GM19395 (cell line): ENCODE results near the gene FBXO5.
"Not testable (repeated sequence)": the region's sequence is repeated elsewhere in the genome, so short reads cannot be mapped to it uniquely, and the experiment has no call there.

Experiments used
- ATAC-seq: cut with Tn5 transposase; IDR thresholded peaks from one replicate; pipeline ENCODE4 v1.9.1; 2021; ENCODE audit warnings: mild to moderate bottlenecking, moderate library complexity; ENCODE audit not compliant: unreplicated experiment

The FBXO5 gene

DNA sequence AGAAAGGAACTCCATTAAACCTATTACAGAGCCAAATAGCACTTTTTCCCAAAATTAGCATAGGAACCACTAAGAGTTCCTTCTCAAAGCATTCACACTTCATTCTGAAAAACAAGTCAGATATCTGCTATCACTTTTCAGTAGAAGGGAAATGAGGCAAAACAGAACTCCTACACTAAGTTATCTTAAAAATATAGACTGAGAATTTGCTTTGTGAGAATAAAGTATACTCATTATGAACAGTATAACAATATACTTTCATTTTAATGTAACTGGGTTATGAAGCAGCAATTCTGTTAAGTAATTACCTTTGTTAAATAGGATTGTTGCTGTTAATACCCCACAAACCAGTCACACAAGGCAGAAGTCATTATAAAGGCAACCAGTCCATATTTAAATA is 11.0 kb upstream of the FBXO5 start:
- ATAC-seq = no peak

DNA sequence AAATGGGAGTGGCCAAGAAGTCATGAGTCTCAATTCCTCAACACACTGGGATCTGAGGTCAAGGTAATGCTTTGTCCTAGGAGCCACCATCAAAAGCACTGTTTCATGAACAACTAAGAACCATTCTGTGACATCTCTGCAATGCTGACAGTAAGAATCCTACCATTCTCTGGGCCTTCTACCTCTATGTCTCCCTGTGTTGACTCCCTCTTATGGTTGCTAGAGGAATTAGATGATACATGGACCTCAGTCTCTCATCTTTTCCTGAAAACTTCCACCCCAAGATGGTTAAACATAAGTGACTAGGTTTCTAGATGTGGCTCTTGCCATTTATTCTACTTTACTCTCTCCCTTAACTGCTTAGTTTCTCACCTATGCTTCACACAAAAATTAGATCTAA is 10.6 kb upstream of the FBXO5 start:
- ATAC-seq = no peak

DNA sequence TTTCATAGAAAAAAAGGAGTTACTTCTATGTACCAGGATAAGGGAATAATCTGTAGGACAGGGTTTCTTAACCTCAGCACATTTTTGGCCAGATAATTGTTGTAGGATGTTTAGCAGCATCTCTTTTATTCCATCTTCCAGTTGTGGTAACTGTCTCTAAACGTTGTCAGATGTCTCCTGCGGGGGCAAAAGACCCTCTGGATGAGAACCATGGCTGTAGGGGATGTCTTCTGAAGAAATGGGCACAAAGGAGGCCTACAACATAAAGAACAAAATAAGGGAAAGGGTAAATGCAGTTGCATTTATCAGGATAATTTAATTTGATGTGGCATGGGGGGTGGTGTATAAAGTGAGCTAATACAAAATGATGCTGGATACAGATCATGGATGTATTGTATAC is 4.1 kb upstream of the FBXO5 start:
- ATAC-seq = no peak

DNA sequence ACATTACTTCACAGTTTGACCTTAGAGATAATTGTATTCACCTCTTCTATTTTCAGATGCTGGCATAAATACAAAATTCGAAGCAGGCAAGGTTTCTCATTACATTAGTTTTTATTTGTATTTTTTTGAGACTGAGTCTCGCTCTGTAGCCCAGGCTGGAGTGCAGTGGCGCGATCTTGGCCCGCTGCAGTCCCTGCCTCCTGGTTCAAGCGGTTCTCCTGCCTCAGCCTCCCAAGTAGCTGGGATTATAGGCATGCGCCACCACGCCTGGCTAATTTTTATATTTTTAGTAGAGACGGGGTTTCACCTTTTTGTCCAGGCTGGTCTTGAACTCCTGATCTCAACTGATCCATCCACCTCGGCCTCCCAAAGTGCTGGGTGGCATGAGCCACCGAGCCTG is 2.5 kb upstream of the FBXO5 start:
- not testable (repeated sequence) for ATAC-seq

DNA sequence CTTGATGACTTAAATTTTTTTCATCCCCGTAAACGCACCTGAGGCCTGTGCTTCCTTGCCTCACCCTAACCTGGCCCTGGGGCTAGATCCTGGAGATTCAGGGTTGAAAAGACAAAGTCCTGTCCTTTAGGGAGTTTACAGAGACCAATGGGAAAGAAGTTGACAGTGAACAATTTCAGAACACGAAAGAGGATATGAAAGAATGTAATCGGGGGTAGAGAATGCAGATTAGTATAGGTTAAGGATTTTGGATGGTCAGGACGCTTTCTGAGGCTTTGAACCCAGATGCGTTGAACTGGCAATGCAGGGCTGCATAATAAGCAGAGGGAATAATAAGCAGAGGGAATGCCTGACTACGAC is 1.7 kb upstream of the FBXO5 start:
- ATAC-seq = peak; percentile 38

DNA sequence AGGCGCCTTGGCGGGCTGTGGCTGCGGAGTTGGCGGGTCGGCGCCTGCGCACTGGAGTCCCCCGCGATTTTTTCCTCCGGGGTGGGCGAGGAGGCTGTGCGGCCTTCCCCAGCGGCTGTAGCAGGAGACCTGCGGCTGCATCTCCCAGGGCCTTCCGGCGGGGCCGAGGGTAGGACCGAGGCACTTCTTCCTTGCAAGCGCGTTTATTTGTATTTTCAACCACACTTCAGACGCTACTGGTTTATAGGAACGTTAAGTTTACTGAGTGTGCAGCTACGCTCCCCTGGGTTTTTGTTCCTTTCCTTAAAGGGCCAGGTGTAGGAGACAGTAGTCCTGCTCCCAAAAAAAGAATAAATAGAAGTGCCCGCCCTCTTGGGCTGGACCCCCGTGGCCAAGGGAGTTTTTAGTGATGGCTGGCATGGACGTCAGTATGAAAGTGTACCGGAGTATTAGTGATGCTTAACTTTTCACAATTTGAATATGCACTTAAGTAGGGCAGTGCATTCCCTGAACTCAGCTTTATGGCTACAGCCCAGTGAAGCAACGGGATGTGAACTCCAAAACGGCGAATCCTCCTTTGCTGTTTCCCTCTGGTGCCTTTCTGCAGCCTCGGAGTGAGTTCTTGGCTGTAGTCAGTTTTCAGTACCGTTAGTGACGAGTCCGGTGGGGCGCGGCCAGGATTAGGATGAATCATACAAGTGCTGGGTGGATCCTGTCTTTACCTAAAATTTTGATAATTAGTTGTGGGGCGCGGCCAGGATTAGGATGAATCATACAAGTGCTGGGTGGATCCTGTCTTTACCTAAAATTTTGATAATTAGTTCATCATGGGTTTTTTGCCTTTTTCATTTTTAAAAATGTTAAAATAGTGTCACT is 1.0 kb upstream of the FBXO5 start:
- ATAC-seq = peak; percentile 33

DNA sequence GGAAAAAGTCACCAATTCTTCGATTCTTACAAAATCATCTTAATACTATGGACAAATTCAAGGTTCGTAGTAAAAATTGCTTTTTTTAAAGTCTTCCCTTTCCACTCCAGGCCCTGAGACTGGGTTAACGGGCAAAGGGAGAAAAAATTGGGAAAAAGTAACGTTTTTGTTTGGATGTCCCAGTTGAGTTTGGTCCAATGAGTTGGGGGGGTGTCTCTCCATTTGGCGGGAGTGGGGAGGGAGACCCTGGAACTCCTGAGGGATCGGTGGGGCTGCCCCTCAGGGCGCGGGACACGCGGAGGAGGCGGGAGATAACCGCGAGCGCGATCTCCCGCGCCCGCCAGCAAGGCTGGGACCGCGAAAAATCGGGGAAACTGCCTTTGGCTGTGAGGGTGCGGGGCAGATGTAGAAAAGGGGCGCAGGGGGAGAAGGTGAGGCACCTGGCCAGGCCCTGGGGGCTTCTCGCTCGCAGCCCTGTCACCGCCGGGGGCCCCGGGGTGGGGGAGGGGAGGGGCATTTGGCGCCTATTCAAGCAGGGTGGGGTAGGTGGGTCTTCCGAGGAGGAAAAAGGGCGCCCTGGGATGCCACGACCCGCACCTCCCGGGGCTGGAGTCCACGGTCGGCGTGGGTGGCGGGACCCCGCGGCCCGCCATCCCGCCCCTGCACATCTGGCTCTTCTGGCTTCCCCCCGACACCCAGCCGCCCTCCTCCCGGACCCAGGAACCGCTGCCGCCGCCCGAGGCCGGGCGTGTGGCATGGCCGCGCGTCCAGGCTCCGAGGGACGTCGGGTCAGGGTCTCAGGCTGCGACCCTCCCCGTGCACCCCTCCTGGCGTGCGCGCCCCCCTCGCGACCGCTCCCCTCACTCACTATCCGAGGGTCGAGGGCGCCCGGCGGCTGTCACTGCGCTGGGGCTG is 595 bp downstream of the FBXO5 start:
- peak; percentile 0 for ATAC-seq

DNA sequence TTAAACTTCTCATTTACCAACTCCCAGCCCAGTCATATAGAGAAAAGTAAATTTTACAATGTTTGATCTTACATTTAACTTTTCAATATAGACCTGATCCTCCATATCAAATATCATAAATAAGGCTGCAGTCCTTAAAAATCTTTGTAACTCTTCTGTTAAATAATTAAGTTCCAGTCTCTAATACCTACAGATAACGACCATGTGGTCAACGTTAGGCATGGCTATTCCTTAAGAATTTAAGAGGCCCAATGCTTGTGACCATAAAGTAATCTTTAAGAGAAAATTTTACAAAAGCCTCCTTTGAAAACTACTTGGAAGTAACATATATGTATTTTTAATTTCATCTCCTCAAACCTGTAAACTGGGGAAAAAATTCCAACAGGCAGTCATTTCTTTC is 1.6 kb downstream of the FBXO5 start:
- no peak for ATAC-seq

DNA sequence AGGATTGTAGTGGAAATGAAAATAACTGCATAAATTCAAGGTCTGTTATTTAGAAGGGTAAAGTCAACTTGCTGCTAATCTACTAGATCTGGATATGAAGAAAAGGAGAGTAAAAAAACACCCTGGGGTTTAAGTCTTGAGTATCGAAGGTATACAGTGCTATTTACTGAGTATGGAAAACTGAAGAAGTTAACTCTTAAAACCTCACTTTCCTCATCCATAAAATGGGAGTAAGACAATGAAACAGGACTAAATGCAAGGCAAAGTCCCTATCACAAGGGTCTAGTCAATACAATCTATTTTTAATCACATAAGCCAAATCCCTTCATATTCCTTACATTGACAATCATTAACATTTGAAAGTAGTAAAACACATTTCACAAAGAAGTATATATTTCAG is 2.2 kb downstream of the FBXO5 start:
- no peak for ATAC-seq

DNA sequence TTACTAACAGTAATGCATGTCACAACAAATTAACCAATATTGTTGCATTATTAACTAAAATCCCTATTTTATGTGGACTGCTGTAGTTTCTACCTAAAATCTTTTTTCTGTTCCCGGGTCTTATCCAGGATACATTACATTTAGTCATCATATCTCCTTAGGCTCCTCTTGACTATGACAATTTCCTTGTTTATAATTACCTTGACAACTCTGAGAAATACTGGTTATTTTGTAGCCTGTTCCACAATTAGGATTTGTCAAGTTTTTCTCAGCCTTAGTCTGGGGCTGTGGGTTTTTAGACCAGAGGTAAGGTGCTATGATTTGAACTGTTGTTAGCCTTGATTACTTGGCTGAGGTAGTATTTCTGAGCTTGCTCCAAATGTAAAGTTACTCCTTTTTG is 3.7 kb downstream of the FBXO5 start:
- ATAC-seq = no peak

DNA sequence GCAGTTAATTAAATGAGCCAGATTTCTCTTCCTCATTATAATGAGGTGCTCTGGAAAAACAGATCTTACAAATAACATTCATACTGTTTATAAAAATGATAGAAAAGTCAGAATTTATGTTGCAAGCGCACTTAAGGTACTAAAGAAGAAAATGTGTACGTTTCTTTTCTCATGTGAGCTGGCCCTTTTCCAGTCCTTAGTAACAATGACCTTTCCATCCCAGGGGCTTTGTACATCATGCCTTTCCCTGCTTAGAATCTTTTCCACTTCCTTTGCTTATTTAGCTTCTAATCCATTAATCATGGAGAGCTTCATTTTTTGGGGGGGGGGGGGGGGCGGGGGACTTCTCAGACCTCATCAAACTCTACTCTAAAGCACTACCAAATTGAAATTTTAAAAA is 4.8 kb downstream of the FBXO5 start:
- ATAC-seq = no peak

DNA sequence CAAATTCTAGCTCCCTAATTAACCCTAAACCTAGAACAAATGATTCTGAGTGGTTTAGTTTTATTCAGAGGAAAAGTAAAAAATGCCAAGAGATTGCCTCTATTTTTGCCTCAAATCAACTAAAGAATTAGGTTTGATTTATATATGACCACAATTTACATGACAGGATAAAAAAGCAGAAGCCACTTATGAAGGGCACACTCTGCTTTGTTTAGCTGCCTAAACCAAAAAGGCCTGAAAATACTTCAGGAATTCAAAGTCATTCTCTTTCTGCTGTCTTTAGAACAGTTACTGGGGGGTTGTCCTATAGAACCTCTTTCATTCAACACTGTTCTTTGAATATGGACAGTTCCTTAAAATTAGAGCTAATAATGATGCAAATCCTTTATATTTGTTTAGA is 5.3 kb downstream of the FBXO5 start:
- no peak for ATAC-seq

DNA sequence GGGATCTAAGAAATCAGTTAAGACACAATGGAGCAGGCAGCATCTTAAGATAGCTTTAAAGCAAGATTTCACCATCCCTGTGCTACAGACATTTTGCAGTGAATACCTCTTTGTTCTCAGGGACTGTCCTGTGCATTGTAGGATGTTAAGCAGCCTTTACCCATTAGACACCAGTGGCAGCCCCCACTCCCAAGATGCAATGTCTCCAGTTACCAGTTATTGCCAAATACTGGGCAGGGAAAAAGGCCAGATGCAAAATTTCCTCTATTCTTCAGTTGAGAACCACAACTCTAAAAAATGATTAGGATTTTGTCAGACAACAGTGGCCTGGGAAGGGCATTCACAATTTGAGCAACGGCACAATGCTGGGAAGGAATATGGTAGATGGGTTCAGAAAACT is 6.1 kb downstream of the FBXO5 start:
- ATAC-seq = no peak

DNA sequence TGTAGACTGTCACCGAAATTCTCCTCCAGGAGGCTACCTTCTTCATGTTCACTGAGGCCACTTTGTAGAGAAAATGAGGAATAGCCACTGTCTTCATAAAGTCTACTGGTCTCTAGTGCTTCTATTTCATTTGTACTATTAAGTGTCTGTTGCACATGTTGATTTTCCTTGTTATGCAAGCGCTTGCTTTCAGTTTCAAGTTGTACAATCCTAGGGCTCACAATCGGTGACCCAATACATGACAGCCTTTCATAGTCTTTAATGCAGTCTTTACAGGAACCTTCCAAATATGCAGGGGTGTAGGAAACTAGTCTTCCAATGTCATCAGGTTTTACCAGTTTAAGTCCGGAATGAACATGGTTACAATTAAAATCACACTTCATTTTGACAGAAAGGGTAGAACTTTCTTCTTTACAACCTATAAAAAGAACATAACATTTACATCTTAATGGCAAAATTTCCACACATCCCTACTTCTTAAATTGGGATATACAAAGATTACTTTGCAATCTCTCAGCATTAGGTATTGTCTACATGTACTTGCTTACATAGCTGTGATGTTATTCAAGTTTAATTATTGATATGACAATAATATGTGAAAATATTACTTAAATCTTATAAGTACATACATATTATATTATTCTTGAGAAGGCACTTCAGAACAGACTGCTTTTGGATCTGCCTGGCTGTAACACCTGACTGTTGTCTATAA is 7.5 kb downstream of the FBXO5 start:
- ATAC-seq = peak; percentile 41

DNA sequence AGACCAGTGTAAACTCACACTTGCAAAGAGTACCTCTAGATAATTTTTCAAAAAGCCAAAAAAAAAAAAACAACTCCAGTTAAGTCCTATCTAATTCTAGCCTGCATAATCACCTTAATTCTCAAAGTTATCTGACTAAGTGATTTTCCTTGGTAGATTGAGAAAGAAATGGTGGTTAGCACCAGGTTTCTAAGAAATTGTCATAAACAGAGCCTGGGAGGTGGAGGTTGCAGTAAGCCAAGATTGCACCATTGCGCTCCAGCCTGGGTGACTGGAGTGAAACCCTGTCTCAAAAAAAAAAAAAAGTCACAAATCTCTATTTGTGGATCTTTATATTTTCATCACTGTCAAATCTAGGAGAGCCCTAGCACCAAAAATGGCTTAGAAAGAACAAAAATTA is 8.9 kb downstream of the FBXO5 start:
- no peak for ATAC-seq

DNA sequence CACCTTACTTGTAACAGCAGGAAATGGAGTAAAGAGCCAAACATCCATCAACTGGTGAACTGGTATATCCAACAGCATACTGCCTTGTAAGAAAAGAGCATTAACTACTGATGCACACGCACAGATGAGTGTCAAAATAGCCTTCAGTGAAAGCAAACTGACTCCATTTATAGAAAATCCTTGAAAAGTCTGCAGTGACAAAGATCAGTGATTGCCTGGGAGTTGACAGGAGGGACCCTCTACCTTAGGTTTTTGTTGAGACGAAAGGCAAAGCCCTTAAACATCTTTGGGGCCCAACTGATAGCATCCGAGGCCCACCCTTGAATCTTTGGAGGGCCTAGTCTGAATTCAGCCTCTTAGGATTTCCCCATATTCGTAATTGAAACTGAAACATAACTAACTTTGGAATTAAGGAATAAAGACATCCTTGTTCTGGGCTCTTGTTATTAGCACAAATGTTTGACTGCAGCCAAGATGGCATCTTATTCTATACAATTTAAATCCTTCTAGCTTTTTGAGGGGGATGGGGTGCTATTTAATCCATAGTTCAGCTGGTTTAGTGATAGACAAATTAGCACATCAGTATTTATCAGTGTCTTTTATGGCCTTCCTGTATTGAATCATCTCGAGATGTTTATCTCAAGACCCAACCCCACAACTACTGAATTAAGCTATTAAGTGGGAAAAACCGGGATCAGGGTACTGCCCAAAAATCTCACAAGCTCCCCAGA is 13.0 kb downstream of the FBXO5 start:
- ATAC-seq = no peak

DNA sequence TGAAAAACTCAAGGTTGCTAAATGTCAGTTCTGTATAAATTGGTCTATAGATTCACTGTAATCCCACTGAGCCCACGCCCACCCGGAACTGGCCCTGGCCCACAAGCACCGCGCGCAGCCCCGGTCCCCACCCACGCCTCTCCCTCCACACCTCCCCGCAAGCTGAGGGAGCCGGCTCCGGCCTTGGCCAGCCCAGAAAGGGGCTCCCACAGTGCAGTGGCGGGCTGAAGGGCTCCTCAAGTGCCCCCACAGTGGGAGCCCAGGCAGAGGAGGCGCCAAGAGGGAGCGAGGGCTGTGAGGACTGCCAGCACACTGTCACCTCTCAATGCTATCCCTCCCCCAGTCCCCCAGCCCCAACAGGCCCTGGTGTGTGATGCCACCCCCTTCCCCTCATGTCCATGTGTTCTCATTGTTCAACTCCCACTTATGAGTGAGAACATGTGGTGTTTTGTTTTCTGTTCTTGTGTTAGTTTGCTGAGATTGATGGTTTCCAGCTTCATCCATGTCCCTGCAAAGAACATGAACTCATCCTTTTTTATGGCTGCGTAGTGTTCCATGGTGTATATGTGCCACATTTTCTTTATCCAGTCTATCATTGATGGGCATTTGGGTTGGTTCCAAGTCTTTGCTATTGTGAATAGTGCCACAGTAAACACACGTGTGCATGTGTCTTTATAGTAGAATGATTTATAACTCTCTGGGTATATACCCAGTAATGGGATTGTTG is 16.5 kb downstream of the FBXO5 start:
- not testable (repeated sequence) for ATAC-seq

DNA sequence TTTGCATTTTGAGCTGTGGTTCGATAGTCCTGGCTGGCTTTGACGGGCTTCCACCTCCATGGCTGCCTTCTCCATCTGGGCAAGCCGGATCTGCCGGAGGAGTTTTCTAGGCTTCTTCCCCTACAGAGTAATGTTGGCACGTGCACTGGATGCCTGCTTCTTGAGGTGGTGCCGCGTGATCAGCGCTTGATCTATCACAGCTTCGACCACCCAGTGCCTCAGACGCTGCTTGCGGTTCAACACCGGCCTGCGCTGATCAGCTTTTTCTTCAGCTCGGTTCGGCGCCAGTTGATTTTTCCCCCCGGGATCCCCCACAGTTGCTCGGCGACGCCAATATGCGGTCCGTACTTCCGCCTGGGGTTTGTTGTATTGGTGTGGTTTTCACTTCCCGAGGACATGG is 23.5 kb downstream of the FBXO5 start:
- no peak for ATAC-seq

DNA sequence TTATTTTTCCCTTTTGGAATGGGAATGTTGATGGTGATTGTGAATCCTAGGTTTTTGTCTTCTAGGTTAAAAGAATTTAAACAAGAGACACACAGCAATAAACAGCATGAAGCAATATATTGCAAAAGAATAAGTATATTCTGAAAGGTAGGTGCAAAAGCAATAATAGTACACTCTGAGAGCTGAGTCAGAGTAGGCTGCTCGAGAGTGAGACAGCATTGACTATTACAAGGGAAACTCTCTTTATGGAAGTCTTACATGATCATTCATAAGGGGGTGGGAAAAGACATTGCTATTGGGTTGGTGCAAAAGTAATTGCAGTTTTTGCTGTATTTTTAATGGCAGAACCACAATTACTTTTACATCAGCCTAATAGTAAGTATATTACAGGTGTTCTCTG is 25.0 kb downstream of the FBXO5 start:
- no peak for ATAC-seq

DNA sequence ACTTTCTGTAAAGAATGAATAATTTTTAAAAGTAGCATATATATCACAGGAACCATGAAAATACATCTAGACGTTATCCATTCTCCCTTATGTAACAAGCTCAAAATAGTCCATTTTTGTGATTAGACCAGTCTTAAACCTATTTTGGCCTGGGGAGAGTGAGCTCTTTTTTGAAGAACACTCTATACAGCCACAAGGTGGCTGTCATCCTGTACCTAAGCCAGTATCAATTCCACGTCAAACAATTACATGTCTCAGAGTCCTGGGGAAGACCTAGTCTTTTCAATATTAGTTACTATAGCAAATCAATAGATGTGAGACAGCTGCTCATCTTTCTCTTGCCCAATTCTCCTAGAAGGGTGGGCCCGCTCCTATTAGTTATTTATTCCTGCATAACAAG is 28.4 kb downstream of the FBXO5 start:
- no peak for ATAC-seq
